ENCODE measurements around the gene ACRBP.

ACRBP gene

GRCh38 chr12:6666211-6666610 lies 19.0 kb upstream of the ACRBP start:
- H3K4me1 Mint-ChIP-seq: peaks cover 14 to 15% of the 10 kb centered on the region in 2 donors
- ATAC-seq (replicated peaks) (no peak), DNase-seq (no peak)
- H3K27me3 Mint-ChIP-seq: no peaks in the 10 kb centered on the region
- no peak overlapping the region for H3K4me3 Mint-ChIP-seq
- no peaks in the 10 kb centered on the region for H3K9me3 Mint-ChIP-seq
- H3K27ac Mint-ChIP-seq: no peak overlapping the region
- H3K36me3 Mint-ChIP-seq: peaks cover 29 to 44% of the 10 kb centered on the region in 2 donors

- H3K36me3 Mint-ChIP-seq: peaks cover 22 to 34% of the 10 kb centered on the region in 2 donors
- no peak overlapping the region for H3K4me3 Mint-ChIP-seq
- no peaks in the 10 kb centered on the region for H3K9me3 Mint-ChIP-seq
- ATAC-seq (replicated peaks): no peak
- H3K27me3 Mint-ChIP-seq: no peaks in the 10 kb centered on the region
- H3K4me1 Mint-ChIP-seq: peaks cover 14 to 15% of the 10 kb centered on the region in 2 donors
- H3K27ac Mint-ChIP-seq: peak overlapping the region; percentile 56
- DNase-seq: no peak
Measured at GRCh38 chr12:6664902-6665301, 17.7 kb upstream of the ACRBP start.

- Mint-ChIP-seq H3K9me3 (no peaks in the 10 kb centered on the region), H3K4me1 (peaks cover 18 to 25% of the 10 kb centered on the region in 2 donors), H3K27me3 (no peaks in the 10 kb centered on the region), H3K36me3 (peaks cover 21 to 32% of the 10 kb centered on the region in 2 donors), H3K27ac (peak within 1 kb of the TSS; percentile 92), H3K4me3 (peak within 1 kb of the TSS; percentile 95 to 96)
- peak; percentile 100 for ATAC-seq (replicated peaks)
- DNase-seq: peak; percentile 96
Measured at GRCh38 chr12:6662906-6663742, 15.9 kb upstream of the ACRBP start, which contains the start of gene ING4. Gene ING4 (minus strand): TSS chr12:6663119. CDS start chr12:6663101, 18 bp downstream.

- DNase-seq: no peak
- H3K4me3 Mint-ChIP-seq: peak overlapping the region; percentile 95 to 96
- H3K27me3 Mint-ChIP-seq: no peaks in the 10 kb centered on the region
- peaks cover 16 to 28% of the 10 kb centered on the region in 2 donors for H3K36me3 Mint-ChIP-seq
- no peaks in the 10 kb centered on the region for H3K9me3 Mint-ChIP-seq
- peaks cover 18 to 25% of the 10 kb centered on the region in 2 donors for H3K4me1 Mint-ChIP-seq
- peak; percentile 33 to 36 for ATAC-seq (replicated peaks)
- H3K27ac Mint-ChIP-seq: peak overlapping the region; percentile 92
Measured at GRCh38 chr12:6662602-6662905, 15.3 kb upstream of the ACRBP start.

GRCh38 chr12:6653987-6654386 lies 6.8 kb upstream of the ACRBP start:
- H3K27me3 Mint-ChIP-seq: no peaks in the 10 kb centered on the region
- H3K9me3 Mint-ChIP-seq: no peaks in the 10 kb centered on the region
- no peak for DNase-seq
- no peak for ATAC-seq (replicated peaks)
- no peak overlapping the region for H3K27ac Mint-ChIP-seq
- peaks cover 38 to 48% of the 10 kb centered on the region in 2 donors for H3K36me3 Mint-ChIP-seq
- no peak overlapping the region for H3K4me3 Mint-ChIP-seq
- peaks cover 11 to 17% of the 10 kb centered on the region in 2 donors for H3K4me1 Mint-ChIP-seq

GRCh38 chr12:6653342-6653741 lies 6.1 kb upstream of the ACRBP start:
- H3K27ac Mint-ChIP-seq: no peak overlapping the region
- peaks cover 7 to 11% of the 10 kb centered on the region in 2 donors for H3K4me1 Mint-ChIP-seq
- ATAC-seq (replicated peaks): no peak
- no peaks in the 10 kb centered on the region for H3K27me3 Mint-ChIP-seq
- no peak for DNase-seq
- H3K9me3 Mint-ChIP-seq: no peaks in the 10 kb centered on the region
- H3K4me3 Mint-ChIP-seq: no peak overlapping the region
- peaks cover 35 to 42% of the 10 kb centered on the region in 2 donors for H3K36me3 Mint-ChIP-seq

- DNase-seq (no peak), ATAC-seq (replicated peaks) (no peak)
- Mint-ChIP-seq H3K36me3 (peaks cover 38 to 42% of the 10 kb centered on the region in 2 donors), H3K4me1 (peaks cover 5 to 16% of the 10 kb centered on the region in 2 donors), H3K4me3 (no peak overlapping the region), H3K9me3 (no peaks in the 10 kb centered on the region), H3K27ac (no peak overlapping the region), H3K27me3 (no peaks in the 10 kb centered on the region)
Measured at GRCh38 chr12:6652391-6652790, 5.2 kb upstream of the ACRBP start.

GRCh38 chr12:6650832-6651231 lies 3.6 kb upstream of the ACRBP start:
- H3K4me1 Mint-ChIP-seq: peaks cover 13 to 22% of the 10 kb centered on the region in 2 donors
- H3K36me3 Mint-ChIP-seq: peaks cover 40 to 46% of the 10 kb centered on the region in 2 donors
- no peaks in the 10 kb centered on the region for H3K9me3 Mint-ChIP-seq
- DNase-seq (no peak), ATAC-seq (replicated peaks) (no peak)
- H3K4me3 Mint-ChIP-seq: no peak overlapping the region
- H3K27ac Mint-ChIP-seq: no peak overlapping the region
- H3K27me3 Mint-ChIP-seq: no peaks in the 10 kb centered on the region

- H3K36me3 Mint-ChIP-seq: peaks cover 27 to 33% of the 10 kb centered on the region in 2 donors
- peak overlapping the region; percentile 85 to 91 for H3K4me3 Mint-ChIP-seq
- H3K4me1 Mint-ChIP-seq: peaks cover 32 to 43% of the 10 kb centered on the region in 2 donors
- peaks cover 2 to 3% of the 10 kb centered on the region in 2 donors for H3K9me3 Mint-ChIP-seq
- DNase-seq (no peak), ATAC-seq (replicated peaks) (no peak)
- no peaks in the 10 kb centered on the region for H3K27me3 Mint-ChIP-seq
- H3K27ac Mint-ChIP-seq: peak overlapping the region; percentile 94
Measured at GRCh38 chr12:6646276-6647082, 753 bp downstream of the ACRBP start.

- Mint-ChIP-seq H3K4me3 (peak overlapping the region; percentile 79), H3K9me3 (peaks cover 2 to 3% of the 10 kb centered on the region in 2 donors), H3K4me1 (peaks cover 35 to 43% of the 10 kb centered on the region in 2 donors), H3K36me3 (peaks cover 17 to 23% of the 10 kb centered on the region in 2 donors), H3K27ac (peak overlapping the region; percentile 87), H3K27me3 (no peaks in the 10 kb centered on the region)
- DNase-seq (no peak), ATAC-seq (replicated peaks) (no peak)
Measured at GRCh38 chr12:6644903-6645302, 2.3 kb downstream of the ACRBP start.

- peaks cover 2 to 3% of the 10 kb centered on the region in 2 donors for H3K9me3 Mint-ChIP-seq
- H3K36me3 Mint-ChIP-seq: peaks cover 14 to 23% of the 10 kb centered on the region in 2 donors
- no peaks in the 10 kb centered on the region for H3K27me3 Mint-ChIP-seq
- H3K4me1 Mint-ChIP-seq: peaks cover 39 to 48% of the 10 kb centered on the region in 2 donors
- peak overlapping the region; percentile 79 for H3K4me3 Mint-ChIP-seq
- DNase-seq: no peak
- peak; percentile 83 to 84 for ATAC-seq (replicated peaks)
- peak overlapping the region; percentile 87 for H3K27ac Mint-ChIP-seq
Measured at GRCh38 chr12:6644257-6644596, 3.0 kb downstream of the ACRBP start.

- DNase-seq: no peak
- Mint-ChIP-seq H3K4me1 (peaks cover 44 to 53% of the 10 kb centered on the region in 2 donors), H3K9me3 (peaks cover 2 to 3% of the 10 kb centered on the region in 2 donors), H3K27ac (peak overlapping the region; percentile 87), H3K4me3 (peak overlapping the region; percentile 79), H3K27me3 (no peaks in the 10 kb centered on the region), H3K36me3 (peaks cover 14 to 23% of the 10 kb centered on the region in 2 donors)
- ATAC-seq (replicated peaks): peak; percentile 65 to 70
Measured at GRCh38 chr12:6643569-6644256, 3.5 kb downstream of the ACRBP start.

- Mint-ChIP-seq H3K36me3 (peaks cover 4 to 7% of the 10 kb centered on the region in 2 donors), H3K9me3 (peaks cover 2 to 3% of the 10 kb centered on the region in 2 donors), H3K27me3 (no peaks in the 10 kb centered on the region), H3K4me1 (peaks cover 52 to 55% of the 10 kb centered on the region in 2 donors), H3K27ac (no peak overlapping the region), H3K4me3 (no peak overlapping the region)
- DNase-seq: no peak
- no peak for ATAC-seq (replicated peaks)
Measured at GRCh38 chr12:6641131-6641530, 6.1 kb downstream of the ACRBP start.

- H3K4me3 Mint-ChIP-seq: no peak overlapping the region
- H3K36me3 Mint-ChIP-seq: peaks cover 5 to 7% of the 10 kb centered on the region in 2 donors
- DNase-seq (no peak), ATAC-seq (replicated peaks) (no peak)
- H3K27ac Mint-ChIP-seq: peak overlapping the region; percentile 70
- peaks cover 2 to 3% of the 10 kb centered on the region in 2 donors for H3K9me3 Mint-ChIP-seq
- H3K27me3 Mint-ChIP-seq: no peaks in the 10 kb centered on the region
- H3K4me1 Mint-ChIP-seq: peaks cover 55 to 61% of the 10 kb centered on the region in 2 donors
Measured at GRCh38 chr12:6640497-6640896, 6.7 kb downstream of the ACRBP start.
